CD8-positive, alpha-beta memory T cell (primary cell): ENCODE measurements around the gene ABR. TPM values are rescaled to one million over a fixed set of nuclear protein-coding genes. Genes with fewer than 3 reads are reported as not detected.

Experiments
- CTCF ChIA-PET: fragments of 350-600 bp; sonication (Branson Sonifier 250); formaldehyde crosslinking; loops from one replicate; lab custom pipeline; 2021; ENCODE audit warnings: antibody characterized with exemption; lab: Charles Lee
- POLR2A ChIA-PET: fragments of 350-600 bp; sonication (Branson Sonifier 250); formaldehyde crosslinking; loops from one replicate; lab custom pipeline; 2021; ENCODE audit warnings: antibody characterized with exemption; lab: Charles Lee
- DNase-seq, 5 donors: peaks; one replicate each; pipeline versions ENCODE4 v3.0.0 to v3.0.0-alpha.2; 2020 to 2022; ENCODE audit warnings: mixed read lengths in 1 of 5
- H3K27ac ChIP-seq: one replicate; pipeline ENCODE4 v1.7.0; 2013; ENCODE audit warnings: low read depth, mild to moderate bottlenecking, low read length, moderate library complexity
- H3K27me3 ChIP-seq: 2 replicates; pipeline ENCODE4 v1.7.0; 2013; ENCODE audit warnings: low read length, mild to moderate bottlenecking; ENCODE audit not compliant: insufficient read depth, poor library complexity, severe bottlenecking
- H3K36me3 ChIP-seq: 2 replicates; pipeline ENCODE4 v1.7.0; 2013; ENCODE audit warnings: mild to moderate bottlenecking, low read length, moderate library complexity; ENCODE audit not compliant: insufficient read depth
- H3K4me1 ChIP-seq: 2 replicates; pipeline ENCODE4 v1.7.0; 2013; ENCODE audit warnings: mild to moderate bottlenecking, low read length, moderate library complexity; ENCODE audit not compliant: insufficient read depth
- H3K4me3 ChIP-seq: 2 replicates; pipeline ENCODE4 v1.7.0; 2013; ENCODE audit warnings: mild to moderate bottlenecking, low read length
- H3K9me3 ChIP-seq: 2 replicates; pipeline ENCODE4 v1.7.0; 2013; ENCODE audit warnings: mild to moderate bottlenecking, low read length
- H3K27ac Mint-ChIP-seq, 8 donors: one replicate each; pipeline ENCODE4 v1.8.0; 2020 to 2021; ENCODE audit warnings: mixed read lengths in 8 of 8, mild to moderate bottlenecking in 6 of 8, inconsistent platforms in 3 of 8, moderate library complexity in 3 of 8
- H3K27me3 Mint-ChIP-seq, 2 donors: one replicate each; pipeline ENCODE4 v1.8.0; 2020 to 2021; ENCODE audit warnings: mixed read lengths in 2 of 2, mild to moderate bottlenecking in 1 of 2, moderate library complexity in 1 of 2
- H3K36me3 Mint-ChIP-seq, 3 donors: one replicate each; pipeline ENCODE4 v1.8.0; 2020 to 2021; ENCODE audit warnings: mixed read lengths in 3 of 3, inconsistent platforms in 1 of 3, mild to moderate bottlenecking in 1 of 3
- H3K4me1 Mint-ChIP-seq, 3 donors: one replicate each; pipeline ENCODE4 v1.8.0; 2020 to 2021; ENCODE audit warnings: mixed read lengths in 3 of 3, inconsistent platforms in 1 of 3, mild to moderate bottlenecking in 1 of 3
- H3K4me3 Mint-ChIP-seq, 7 donors: one replicate each; pipeline ENCODE4 v1.8.0; 2020 to 2021; ENCODE audit warnings: mixed read lengths in 7 of 7, mild to moderate bottlenecking in 6 of 7, moderate library complexity in 4 of 7, inconsistent platforms in 2 of 7
- H3K9me3 Mint-ChIP-seq, 5 donors: one replicate each; pipeline ENCODE4 v1.8.0; 2020 to 2022; ENCODE audit warnings: mixed read lengths in 5 of 5, mild to moderate bottlenecking in 3 of 5, moderate library complexity in 2 of 5, inconsistent platforms in 1 of 5
- polyA plus RNA-seq: library from polyadenylated mRNA; unstranded; fragments of 300-500 nt; fragmentation: Illumina TruSeq; gene quantifications from one replicate; pipeline ENCODE4 v1.2.3, GENCODE V29; 2021
- total RNA-seq, 2 experiments: library from RNA; stranded (reverse); gene quantifications; one replicate each; pipeline ENCODE4 v1.2.3, GENCODE V29; 2021

Gene ABR
- total and polyA plus RNA-seq, 3 experiments from 2014 or later = 26.9 to 60.8 (median 60.4) TPM

DNA sequence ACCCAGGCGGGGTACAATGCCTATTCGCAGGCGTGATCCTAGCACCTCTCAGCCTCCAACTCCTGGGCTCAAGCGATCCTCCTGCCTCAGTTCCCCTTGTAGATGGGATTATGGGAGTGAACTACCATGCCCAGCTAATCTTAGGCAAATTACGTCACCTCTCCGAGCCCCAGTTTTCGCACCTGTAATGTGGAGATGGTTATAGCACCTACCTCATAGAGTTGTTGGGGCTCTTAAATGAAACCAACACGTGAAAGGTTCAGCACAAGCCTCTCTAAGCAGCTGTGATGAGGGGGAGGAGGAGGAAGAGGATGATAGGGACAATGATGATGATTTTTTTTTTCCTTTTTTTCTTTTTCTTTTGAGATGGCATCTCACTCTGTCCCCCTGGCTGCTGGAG is 59.9 kb downstream of the ABR start:
- Mint-ChIP-seq H3K4me3 (peak overlapping the region in 2 of 7 donors; percentile 50 to 66), H3K4me1 (peaks cover 16 to 46% (median 30%) of the 10 kb centered on the region in 3 donors), H3K9me3 (no peaks in the 10 kb centered on the region), H3K36me3 (no peaks in the 10 kb centered on the region), H3K27me3 (peaks cover 0 to 1% of the 10 kb centered on the region in 2 donors), H3K27ac (peak overlapping the region in 5 of 8 donors; percentile 42 to 95 (median 66))
- Histone ChIP-seq H3K36me3 (no peaks in the 10 kb centered on the region), H3K27me3 (no peaks in the 10 kb centered on the region), H3K4me1 (peaks cover 19% of the 10 kb centered on the region), H3K9me3 (no peaks in the 10 kb centered on the region), H3K4me3 (no peak overlapping the region), H3K27ac (no peak overlapping the region)
- POLR2A ChIA-PET = no interaction called here
- no peak for DNase-seq
- CTCF ChIA-PET = interaction anchor here (1.4 to 1.7 kb wide), 2 partner anchors 9 to 68 kb away, joined by 4 to 6 read pairs; no protein-coding TSS in a partner anchor

DNA sequence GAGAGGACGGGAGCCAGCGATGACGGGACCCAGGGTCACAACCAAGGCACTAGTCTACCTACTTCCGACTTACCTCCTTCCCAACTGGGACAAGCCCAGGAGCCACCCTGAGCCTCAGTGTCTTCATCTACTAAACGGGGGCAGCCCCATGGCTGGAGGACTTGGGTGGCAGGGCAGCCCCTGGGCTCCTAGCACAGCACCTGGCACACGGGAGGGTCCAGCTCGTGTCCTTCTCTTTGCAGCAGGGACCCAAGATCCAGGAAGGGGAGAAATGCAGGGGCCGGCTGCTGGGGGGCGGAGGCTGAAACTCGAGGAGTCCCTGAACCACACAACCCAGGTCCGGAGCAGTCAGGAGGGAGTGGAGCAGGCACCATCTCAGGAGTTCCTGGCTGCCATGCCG is 63.2 kb downstream of the ABR start:
- Mint-ChIP-seq H3K27ac (peak overlapping the region in 1 of 8 donors; percentile 47), H3K27me3 (peaks cover 0 to 1% of the 10 kb centered on the region in 2 donors), H3K9me3 (no peaks in the 10 kb centered on the region), H3K4me1 (peaks cover 11 to 38% (median 28%) of the 10 kb centered on the region in 3 donors), H3K4me3 (no peak overlapping the region), H3K36me3 (no peaks in the 10 kb centered on the region)
- DNase-seq = no peak
- ChIA-PET CTCF (interaction anchor here (1.1 to 1.9 kb wide), 2 partner anchors 12 to 70 kb away, joined by 3 to 6 read pairs; no protein-coding TSS in a partner anchor), POLR2A (interaction anchor here (0.7 kb wide), 1 partner anchor 26 kb away, joined by 4 read pairs; no protein-coding TSS in a partner anchor)
- no peaks in the 10 kb centered on the region for H3K27me3 ChIP-seq
- no peaks in the 10 kb centered on the region for H3K36me3 ChIP-seq
- H3K4me3 ChIP-seq = no peak overlapping the region
- no peaks in the 10 kb centered on the region for H3K9me3 ChIP-seq
- no peak overlapping the region for H3K27ac ChIP-seq
- H3K4me1 ChIP-seq = peaks cover 10% of the 10 kb centered on the region

DNA sequence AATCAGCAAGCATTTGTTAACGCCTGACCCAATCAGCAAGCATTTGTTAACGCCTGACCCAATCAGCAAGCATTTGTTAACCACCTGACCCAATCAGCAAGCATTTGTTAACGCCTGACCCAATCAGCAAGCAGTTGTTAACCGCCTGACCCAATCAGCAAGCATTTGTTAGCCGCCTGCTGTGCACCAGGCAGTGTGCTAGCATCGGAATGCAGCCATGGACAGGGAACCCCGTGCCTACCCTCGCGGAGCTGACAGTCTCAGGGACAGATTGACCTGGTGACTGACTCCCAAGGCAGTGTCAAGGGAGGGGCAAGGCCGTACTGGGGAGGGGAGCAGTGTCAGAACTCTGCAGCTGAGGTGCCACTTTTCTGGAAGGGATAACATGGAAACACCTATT is 66.9 kb downstream of the ABR start:
- Mint-ChIP-seq H3K36me3 (peaks cover 0 to 1% (median 0%) of the 10 kb centered on the region in 3 donors), H3K4me3 (no peak overlapping the region), H3K27ac (peak overlapping the region in 1 of 8 donors; percentile 47), H3K27me3 (no peaks in the 10 kb centered on the region), H3K4me1 (peaks cover 24 to 47% (median 30%) of the 10 kb centered on the region in 3 donors), H3K9me3 (no peaks in the 10 kb centered on the region)
- Histone ChIP-seq H3K36me3 (no peaks in the 10 kb centered on the region), H3K4me1 (peaks cover 27% of the 10 kb centered on the region), H3K27ac (no peak overlapping the region), H3K4me3 (no peak overlapping the region), H3K27me3 (no peaks in the 10 kb centered on the region), H3K9me3 (no peaks in the 10 kb centered on the region)
- DNase-seq = no peak
- POLR2A ChIA-PET = interaction anchor here (0.7 kb wide), 1 partner anchor 11 kb away, joined by 6 read pairs; no protein-coding TSS in a partner anchor
- CTCF ChIA-PET = no interaction called here

DNA sequence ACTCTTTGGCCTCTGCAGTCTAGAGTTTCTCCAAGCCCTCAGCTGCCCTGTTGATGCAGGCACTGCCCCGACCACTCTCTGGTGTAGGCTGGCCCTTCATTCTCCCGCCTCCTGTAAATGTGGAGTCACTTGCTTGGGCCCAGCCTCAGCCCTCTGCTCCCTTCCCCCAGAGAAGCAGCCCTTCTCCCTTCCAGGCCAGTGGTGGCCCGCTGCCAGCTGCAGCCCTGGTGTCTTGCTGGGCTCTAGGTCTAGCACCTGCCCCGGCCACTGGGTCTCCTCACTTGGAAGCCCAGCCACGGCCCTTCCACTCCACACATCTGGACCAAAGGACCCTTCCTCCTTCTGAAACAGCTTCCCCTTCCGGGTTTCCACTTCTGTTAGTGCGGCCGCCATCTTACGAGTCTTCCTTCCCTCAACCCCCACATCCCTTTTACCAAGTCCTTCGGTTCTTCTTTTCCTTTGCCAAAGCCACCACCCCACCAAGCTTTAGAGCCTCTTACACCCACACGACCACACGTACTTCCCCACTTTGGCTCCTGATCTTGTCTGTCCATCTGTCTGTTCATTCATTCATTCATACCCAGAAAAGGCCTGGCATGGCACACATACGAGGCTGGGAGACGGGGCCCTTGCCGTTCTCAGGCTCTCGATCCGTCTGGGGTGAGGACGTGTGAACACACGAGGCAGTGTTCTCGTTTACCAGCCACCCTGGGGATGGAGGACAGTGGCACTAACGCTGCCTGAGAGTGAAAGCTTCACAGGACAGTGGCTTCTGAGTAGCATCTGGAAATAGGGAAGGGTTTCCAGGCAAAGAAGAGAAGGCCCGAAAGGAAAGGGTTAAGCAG is 68.0 kb downstream of the ABR start:
- H3K27me3 ChIP-seq = no peaks in the 10 kb centered on the region
- CTCF ChIA-PET = interaction anchor here (1.1 kb wide), 1 partner anchor 11 kb away, joined by 3 read pairs; no protein-coding TSS in a partner anchor
- H3K4me1 Mint-ChIP-seq = peaks cover 34 to 57% (median 38%) of the 10 kb centered on the region in 3 donors
- H3K27ac Mint-ChIP-seq = peak overlapping the region in 7 of 8 donors; percentile 58 to 98 (median 77)
- no peaks in the 10 kb centered on the region for H3K9me3 ChIP-seq
- POLR2A ChIA-PET = no interaction called here
- no peaks in the 10 kb centered on the region for H3K27me3 Mint-ChIP-seq
- no peak overlapping the region for H3K4me3 ChIP-seq
- H3K4me3 Mint-ChIP-seq = peak overlapping the region; percentile 30 to 91 (median 58)
- H3K4me1 ChIP-seq = peaks cover 34% of the 10 kb centered on the region
- H3K9me3 Mint-ChIP-seq = no peaks in the 10 kb centered on the region
- DNase-seq = no peak
- H3K36me3 ChIP-seq = no peaks in the 10 kb centered on the region
- H3K36me3 Mint-ChIP-seq = peaks cover 0 to 3% (median 0%) of the 10 kb centered on the region in 3 donors
- H3K27ac ChIP-seq = no peak overlapping the region

DNA sequence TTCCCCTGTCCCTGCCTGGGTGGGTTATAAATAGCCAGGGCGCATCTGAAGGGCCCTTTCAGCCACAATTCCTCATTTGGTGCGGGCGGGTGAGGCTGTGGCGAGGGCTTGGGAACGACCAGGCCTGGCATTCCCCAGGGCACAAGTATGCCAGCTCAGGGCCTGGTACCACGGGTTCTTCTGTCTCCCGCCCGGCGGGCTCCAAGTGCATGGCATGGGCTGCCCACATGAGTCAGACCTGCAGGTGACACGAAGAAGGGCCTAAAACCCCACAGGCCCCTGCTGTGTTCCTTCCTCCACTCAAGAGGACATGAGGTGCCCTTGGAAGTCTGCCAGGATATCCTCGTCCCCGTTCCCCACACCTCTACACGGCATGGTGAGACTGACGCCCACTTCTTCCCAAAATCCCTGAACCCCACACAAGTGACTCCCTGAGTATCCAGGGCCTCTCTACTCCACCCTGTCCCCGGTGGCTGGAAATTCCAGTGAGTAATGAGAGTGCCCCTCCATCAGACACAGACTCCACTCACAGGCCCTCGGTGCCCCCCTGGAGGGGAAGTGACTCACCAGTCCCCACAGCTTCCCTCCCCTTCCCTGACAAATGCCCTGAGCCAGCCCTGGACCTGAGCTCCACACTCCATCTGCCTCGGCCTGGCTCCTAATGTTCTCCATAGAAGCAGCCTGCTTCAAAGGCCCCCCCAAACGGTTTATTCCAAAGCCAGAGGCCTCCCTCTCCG is 68.8 kb downstream of the ABR start:
- no peaks in the 10 kb centered on the region for H3K27me3 Mint-ChIP-seq

DNA sequence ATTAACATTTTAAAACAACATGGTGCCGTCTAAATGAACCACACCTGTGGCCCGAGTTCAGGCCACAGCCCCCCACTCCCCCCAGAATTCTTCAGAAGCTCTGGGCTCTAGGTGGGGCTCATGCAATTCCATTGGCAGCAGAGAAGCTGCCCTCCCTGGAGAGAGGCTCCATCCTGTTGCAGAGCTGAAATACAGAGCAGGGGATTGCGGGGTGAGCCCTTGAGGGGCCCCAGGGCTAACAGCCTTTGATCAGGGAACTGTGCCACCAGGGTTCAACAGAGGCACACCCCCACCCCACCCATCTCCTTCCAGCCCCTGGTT is 69.3 kb downstream of the ABR start:
- H3K9me3 ChIP-seq = no peaks in the 10 kb centered on the region
- H3K4me1 ChIP-seq = peaks cover 33% of the 10 kb centered on the region
- Mint-ChIP-seq H3K27me3 (no peaks in the 10 kb centered on the region), H3K4me1 (peaks cover 36 to 63% (median 46%) of the 10 kb centered on the region in 3 donors), H3K27ac (peak overlapping the region in 6 of 8 donors; percentile 61 to 84 (median 70)), H3K36me3 (peaks cover 0 to 3% (median 1%) of the 10 kb centered on the region in 3 donors), H3K9me3 (no peaks in the 10 kb centered on the region), H3K4me3 (peak overlapping the region in 6 of 7 donors; percentile 76 to 95 (median 82))
- H3K4me3 ChIP-seq = no peak overlapping the region
- H3K36me3 ChIP-seq = no peaks in the 10 kb centered on the region
- H3K27me3 ChIP-seq = no peaks in the 10 kb centered on the region
- ChIA-PET POLR2A (interaction anchor here (0.6 kb wide), 2 partner anchors 87 to 223 kb away, joined by 3 read pairs; no protein-coding TSS in a partner anchor), CTCF (interaction anchor here (1.0 to 1.4 kb wide), 3 partner anchors 9 to 12 kb away, joined by 4 to 9 read pairs (median 4); no protein-coding TSS in a partner anchor)
- no peak for DNase-seq
- no peak overlapping the region for H3K27ac ChIP-seq

More for the DNA sequence above, 68.8 kb downstream of the ABR start:
- no peaks in the 10 kb centered on the region for H3K36me3 ChIP-seq
- H3K9me3 ChIP-seq = no peaks in the 10 kb centered on the region
- Mint-ChIP-seq H3K4me1 (peaks cover 36 to 59% (median 42%) of the 10 kb centered on the region in 3 donors), H3K4me3 (peak overlapping the region; percentile 34 to 91 (median 58)), H3K27ac (peak overlapping the region; percentile 51 to 98 (median 77)), H3K9me3 (no peaks in the 10 kb centered on the region), H3K36me3 (peaks cover 0 to 3% (median 1%) of the 10 kb centered on the region in 3 donors)
- CTCF ChIA-PET = interaction anchor here (1.0 to 1.4 kb wide), 4 partner anchors 8 to 12 kb away, joined by 3 to 9 read pairs (median 4); no protein-coding TSS in a partner anchor
- POLR2A ChIA-PET = interaction anchor here (0.6 kb wide), 2 partner anchors 87 to 223 kb away, joined by 3 read pairs; no protein-coding TSS in a partner anchor
- H3K27ac ChIP-seq = no peak overlapping the region
- no peak for DNase-seq
- H3K4me1 ChIP-seq = peaks cover 34% of the 10 kb centered on the region
- H3K4me3 ChIP-seq = no peak overlapping the region
- H3K27me3 ChIP-seq = no peaks in the 10 kb centered on the region

DNA sequence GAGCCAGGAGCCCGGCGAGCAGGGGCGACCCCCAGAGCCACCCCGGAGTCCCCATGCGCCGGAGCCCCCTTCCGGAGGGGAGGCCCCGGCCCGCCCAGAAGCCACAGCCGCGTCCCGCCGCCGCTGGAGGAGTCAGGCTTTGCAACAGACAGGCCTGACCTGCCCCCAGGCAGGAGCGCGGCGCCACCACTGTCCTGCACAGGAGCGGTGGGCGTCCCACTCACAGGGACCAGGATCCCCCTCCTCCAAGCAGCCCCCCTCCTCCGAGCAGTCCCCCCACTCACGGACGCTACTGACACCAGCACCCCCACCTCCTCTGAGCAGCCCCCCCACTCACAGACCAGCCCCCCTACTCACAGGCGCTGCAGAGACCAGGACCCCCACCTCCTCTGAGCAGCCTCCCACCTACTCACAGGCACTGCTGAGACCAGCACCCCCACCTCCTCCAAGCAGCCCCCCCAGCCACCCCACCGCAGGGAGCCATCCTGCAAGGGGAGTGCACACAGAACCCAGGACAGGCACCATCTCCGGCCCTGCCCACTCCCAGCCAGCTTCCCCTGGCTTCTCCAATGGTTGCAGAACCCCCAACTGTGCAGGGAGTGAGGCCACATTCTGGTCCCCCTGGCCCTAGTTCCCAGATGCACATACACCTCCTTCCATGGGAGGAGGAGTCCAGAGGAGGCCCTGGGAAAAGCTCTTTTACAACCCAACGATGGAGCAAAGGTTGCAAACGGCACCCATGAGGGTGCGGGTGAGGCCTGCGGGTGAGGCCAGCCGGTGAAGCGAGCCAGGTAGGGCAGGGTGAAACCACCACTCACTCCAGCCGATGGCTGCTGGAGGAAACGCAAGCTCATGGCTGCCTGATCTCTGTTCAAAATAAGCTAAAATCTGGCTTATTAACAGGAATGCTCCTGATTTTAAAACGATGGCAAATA is 69.9 kb downstream of the ABR start:
- Histone ChIP-seq H3K9me3 (no peaks in the 10 kb centered on the region), H3K4me3 (peak overlapping the region; percentile 43), H3K27me3 (no peaks in the 10 kb centered on the region), H3K27ac (peak overlapping the region; percentile 24), H3K36me3 (no peaks in the 10 kb centered on the region), H3K4me1 (peaks cover 26% of the 10 kb centered on the region)
- CTCF ChIA-PET = interaction anchor here (1.0 to 1.4 kb wide), 3 partner anchors 10 to 13 kb away, joined by 4 to 9 read pairs (median 4); no protein-coding TSS in a partner anchor
- Mint-ChIP-seq H3K4me3 (peak overlapping the region; percentile 76 to 95 (median 82)), H3K27ac (peak overlapping the region; percentile 63 to 90 (median 85)), H3K36me3 (peaks cover 0 to 3% (median 1%) of the 10 kb centered on the region in 3 donors), H3K9me3 (no peaks in the 10 kb centered on the region), H3K4me1 (peaks cover 30 to 60% (median 45%) of the 10 kb centered on the region in 3 donors), H3K27me3 (no peaks in the 10 kb centered on the region)
- DNase-seq = peak in 1 of 5 donors; percentile 74
- POLR2A ChIA-PET = no interaction called here
